IPS-15b (cell line): Measurements from ENCODE around the gene LYRM4.

ENCODE experiments used
- H3K27me3 ChIP-seq: one replicate; pipeline ENCODE4 v1.6.1; 2013; ENCODE audit warnings: low read length; ENCODE audit not compliant: control insufficient read depth, insufficient read depth
- H3K36me3 ChIP-seq: one replicate; pipeline ENCODE4 v1.6.1; 2013; ENCODE audit warnings: low read length; ENCODE audit not compliant: control insufficient read depth, insufficient read depth
- H3K4me1 ChIP-seq: one replicate; pipeline ENCODE4 v1.6.1; 2013; ENCODE audit warnings: mild to moderate bottlenecking, low read length; ENCODE audit not compliant: control insufficient read depth, insufficient read depth
- H3K4me3 ChIP-seq: one replicate; pipeline ENCODE4 v1.5.1; 2013; ENCODE audit warnings: low read depth, low read length
- H3K9ac ChIP-seq: one replicate; pipeline ENCODE4 v1.6.1; 2013; ENCODE audit warnings: low read depth, mild to moderate bottlenecking, low read length
- H3K9me3 ChIP-seq: one replicate; pipeline ENCODE4 v1.6.1; 2013; ENCODE audit warnings: mild to moderate bottlenecking, low read length; ENCODE audit not compliant: control insufficient read depth, insufficient read depth

LYRM4 gene

DNA sequence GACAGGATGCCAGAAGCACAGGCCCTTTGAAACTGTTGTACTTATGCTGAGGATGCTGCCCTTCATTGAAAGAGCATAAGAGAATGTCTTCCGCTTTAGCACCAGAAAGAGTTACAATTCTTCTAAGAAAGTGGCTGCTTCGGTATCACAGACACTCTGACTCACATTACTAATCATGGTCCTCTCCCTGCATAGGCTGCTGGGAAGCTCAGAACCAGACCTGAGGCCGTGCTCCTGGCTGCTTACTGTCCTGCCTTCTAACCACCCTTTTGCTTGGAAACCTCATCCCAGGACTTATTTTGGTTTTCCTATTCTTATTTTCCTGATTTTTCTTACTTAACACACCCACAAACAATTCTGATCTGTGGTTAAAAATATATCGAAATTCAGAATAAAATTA is 22.9 kb downstream of the LYRM4 start:
- peaks cover 15% of the 10 kb centered on the region for H3K4me1 ChIP-seq
- H3K36me3 ChIP-seq: no peaks in the 10 kb centered on the region
- no peak overlapping the region for H3K9ac ChIP-seq
- no peaks in the 10 kb centered on the region for H3K27me3 ChIP-seq
- no peaks in the 10 kb centered on the region for H3K9me3 ChIP-seq
- H3K4me3 ChIP-seq: no peak overlapping the region

DNA sequence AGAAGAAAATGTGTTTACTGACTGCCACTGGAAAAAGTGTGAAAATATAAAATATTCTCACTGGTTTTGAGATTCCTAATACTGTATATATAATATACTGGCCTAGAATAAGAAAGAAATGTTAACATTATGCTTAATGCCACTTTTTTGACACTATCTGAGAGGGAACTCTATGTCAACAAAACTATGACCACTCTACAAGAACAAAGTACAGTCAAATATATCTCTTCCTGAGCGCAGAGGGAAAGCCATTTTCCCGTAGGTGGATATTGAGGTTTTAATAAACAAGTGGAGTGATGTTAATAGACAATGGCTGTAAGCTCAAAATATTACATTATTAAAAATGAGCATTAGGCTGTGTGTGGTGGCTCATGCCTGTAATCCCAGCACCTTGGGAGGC is 24.9 kb downstream of the LYRM4 start:
- Histone ChIP-seq H3K9ac (no peak overlapping the region), H3K27me3 (no peaks in the 10 kb centered on the region), H3K36me3 (no peaks in the 10 kb centered on the region), H3K4me1 (peaks cover 11% of the 10 kb centered on the region), H3K9me3 (no peaks in the 10 kb centered on the region), H3K4me3 (no peak overlapping the region)

DNA sequence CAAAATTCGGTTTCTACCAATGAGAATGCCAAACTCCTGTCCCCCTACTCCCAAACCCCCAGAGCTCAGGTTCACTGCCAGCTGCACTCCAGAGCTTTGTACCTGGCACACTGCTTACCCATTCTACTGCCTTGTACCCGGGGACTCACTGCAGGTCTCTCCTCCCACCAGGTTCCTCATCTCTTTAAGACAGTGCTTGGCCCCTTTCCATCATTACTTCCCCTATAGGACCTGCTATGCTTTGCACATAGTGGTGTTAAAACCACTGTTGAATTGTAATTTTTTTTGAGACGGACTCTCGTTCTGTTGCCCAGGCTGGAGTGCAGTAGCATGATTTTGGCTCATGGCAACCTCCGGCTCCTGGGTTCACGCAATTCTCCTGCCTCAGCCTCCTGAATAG is 25.9 kb downstream of the LYRM4 start:
- Histone ChIP-seq H3K27me3 (no peaks in the 10 kb centered on the region), H3K36me3 (no peaks in the 10 kb centered on the region), H3K9me3 (no peaks in the 10 kb centered on the region), H3K4me3 (no peak overlapping the region), H3K9ac (no peak overlapping the region), H3K4me1 (peaks cover 8% of the 10 kb centered on the region)

DNA sequence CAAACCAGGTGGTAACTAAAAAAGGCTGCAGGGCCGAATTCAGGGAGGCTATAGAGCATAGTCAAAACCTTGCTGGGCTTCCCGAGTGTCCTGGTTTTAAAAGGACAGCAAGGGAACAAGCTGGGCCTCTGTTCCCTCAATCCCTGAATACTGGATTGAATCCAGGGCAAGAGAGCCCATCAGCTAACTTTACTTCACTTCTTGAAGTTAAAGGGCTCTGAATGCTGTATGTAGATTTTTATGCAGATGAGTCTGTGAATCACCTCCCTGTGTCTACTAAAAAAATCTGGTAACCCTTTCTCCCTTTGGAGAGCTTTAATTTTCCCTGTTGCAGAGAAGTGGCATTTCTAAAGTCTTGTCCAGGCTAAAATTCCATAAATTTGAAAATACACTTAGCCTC is 29.5 kb downstream of the LYRM4 start:
- Histone ChIP-seq H3K36me3 (no peaks in the 10 kb centered on the region), H3K9me3 (no peaks in the 10 kb centered on the region), H3K4me3 (no peak overlapping the region), H3K9ac (no peak overlapping the region), H3K27me3 (no peaks in the 10 kb centered on the region), H3K4me1 (peaks cover 6% of the 10 kb centered on the region)

DNA sequence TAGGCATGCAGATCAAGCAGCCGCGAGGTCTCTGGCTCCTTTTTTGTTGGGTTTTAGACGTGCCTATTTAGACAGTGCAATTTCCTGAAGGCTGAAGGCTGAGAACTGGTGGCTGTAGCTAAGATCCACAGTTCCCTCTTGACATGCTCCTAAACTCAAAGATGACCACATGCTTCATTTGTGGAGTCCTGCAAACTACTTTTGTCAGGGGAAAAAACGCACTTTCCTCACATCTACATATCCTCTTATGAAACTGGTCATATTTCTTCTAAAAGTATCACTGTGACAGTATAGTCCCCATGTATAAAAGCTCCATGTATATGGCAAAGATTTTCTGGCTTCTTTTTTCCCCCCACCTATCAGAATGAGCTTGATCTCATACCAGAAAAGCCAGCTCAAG is 30.7 kb downstream of the LYRM4 start:
- H3K36me3 ChIP-seq: no peaks in the 10 kb centered on the region
- H3K4me3 ChIP-seq: no peak overlapping the region
- no peak overlapping the region for H3K9ac ChIP-seq
- H3K4me1 ChIP-seq: peaks cover 6% of the 10 kb centered on the region
- H3K27me3 ChIP-seq: no peaks in the 10 kb centered on the region
- no peaks in the 10 kb centered on the region for H3K9me3 ChIP-seq

DNA sequence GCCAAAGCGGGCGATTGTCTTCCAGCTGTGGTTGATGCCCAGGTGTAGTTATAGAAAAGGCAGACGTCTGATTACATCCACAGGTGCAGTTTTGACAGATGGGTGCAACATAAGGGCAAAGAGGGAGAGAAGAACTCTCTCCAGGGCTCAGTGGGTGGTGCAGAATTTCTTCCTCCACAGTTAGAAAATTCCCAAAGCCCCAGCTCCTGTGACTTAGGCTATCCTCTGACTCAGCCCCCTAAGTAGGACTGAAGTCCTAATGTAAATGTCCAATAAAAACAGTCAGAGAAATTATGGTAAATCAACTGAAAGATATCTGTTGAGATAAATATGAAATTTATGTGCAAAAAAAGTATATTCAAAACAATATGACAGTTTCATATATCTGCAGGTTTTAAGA is 31.4 kb downstream of the LYRM4 start:
- Histone ChIP-seq H3K4me3 (no peak overlapping the region), H3K9me3 (no peaks in the 10 kb centered on the region), H3K27me3 (no peaks in the 10 kb centered on the region), H3K9ac (no peak overlapping the region), H3K36me3 (no peaks in the 10 kb centered on the region), H3K4me1 (peaks cover 6% of the 10 kb centered on the region)

DNA sequence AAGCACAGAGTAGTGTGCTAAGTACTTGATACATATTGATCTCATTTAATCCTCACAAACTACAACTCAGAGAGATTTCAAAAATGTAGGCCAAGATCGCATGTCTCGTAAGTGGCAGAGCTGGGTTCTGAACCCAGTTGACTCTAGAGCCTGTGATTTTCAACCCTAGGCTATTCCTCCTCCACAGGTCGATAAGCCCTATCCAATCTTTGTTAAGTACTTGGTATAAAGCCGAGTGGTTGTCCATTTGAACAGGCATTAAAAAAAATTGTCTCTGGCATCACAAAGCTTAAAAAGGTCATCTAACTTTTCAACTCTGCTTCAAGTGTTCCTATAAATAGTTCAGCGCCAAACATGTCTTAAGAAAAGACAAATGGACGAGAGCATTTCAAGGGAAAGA is 37.4 kb downstream of the LYRM4 start:
- no peaks in the 10 kb centered on the region for H3K27me3 ChIP-seq
- H3K9me3 ChIP-seq: no peaks in the 10 kb centered on the region
- H3K36me3 ChIP-seq: no peaks in the 10 kb centered on the region
- H3K9ac ChIP-seq: no peak overlapping the region
- H3K4me3 ChIP-seq: no peak overlapping the region
- H3K4me1 ChIP-seq: peaks cover 2% of the 10 kb centered on the region

DNA sequence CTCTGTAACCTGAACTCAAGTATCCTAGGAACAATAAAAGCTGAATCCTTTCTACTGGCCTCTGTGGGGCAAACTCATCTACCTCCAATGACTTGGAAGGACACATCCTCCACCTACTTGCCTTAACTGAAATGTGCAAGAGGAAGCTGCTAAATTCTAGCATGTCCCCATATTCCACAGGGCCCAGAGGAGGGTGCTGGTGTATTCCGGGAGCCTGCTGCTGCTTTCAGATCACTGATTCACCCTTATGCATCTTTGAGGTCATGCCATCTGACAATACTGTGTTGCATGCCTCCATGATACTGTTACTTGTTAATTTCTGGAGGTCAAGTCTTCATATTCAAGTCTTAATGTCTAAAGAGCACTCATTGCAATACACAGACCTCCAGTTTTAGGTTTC is 40.3 kb downstream of the LYRM4 start:
- H3K9ac ChIP-seq: no peak overlapping the region
- peaks cover 2% of the 10 kb centered on the region for H3K4me1 ChIP-seq
- no peaks in the 10 kb centered on the region for H3K36me3 ChIP-seq

DNA sequence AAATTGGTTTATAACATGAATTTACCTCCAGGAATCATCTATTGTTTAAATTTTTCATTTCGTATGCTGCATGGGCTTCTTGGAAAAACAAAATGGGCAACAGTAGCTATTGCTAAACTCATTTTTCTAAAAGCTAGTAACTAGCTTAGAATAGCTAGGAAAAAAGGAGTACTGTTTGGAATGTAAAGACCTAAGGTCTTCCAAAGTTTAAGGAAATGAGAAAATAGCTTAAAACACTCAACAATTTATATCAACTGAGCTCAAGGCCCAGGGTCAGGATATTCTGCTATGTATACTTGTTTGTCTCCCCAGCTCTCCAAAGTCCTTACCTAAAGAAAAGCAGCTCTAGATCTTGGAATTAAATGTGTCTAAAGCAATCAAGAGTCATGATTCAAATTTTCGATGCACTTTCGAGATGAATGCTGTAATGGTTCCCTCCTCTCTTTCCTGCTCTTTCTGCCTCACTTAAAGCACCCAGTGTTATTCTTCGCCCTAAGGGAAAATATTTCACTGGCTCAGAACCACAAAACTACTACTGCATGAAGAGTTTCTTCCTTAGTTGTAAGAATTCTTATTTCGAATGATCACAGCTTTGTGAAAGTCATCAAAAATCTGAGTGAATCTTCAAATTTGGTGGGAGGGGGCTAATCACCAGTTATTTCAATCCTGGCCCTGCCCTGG is 41.6 kb downstream of the LYRM4 start:
- no peak overlapping the region for H3K4me3 ChIP-seq
- no peaks in the 10 kb centered on the region for H3K36me3 ChIP-seq
- no peak overlapping the region for H3K9ac ChIP-seq
- no peaks in the 10 kb centered on the region for H3K9me3 ChIP-seq
- peaks cover 4% of the 10 kb centered on the region for H3K4me1 ChIP-seq
- H3K27me3 ChIP-seq: no peaks in the 10 kb centered on the region

More for the DNA sequence above, 40.3 kb downstream of the LYRM4 start:
- Histone ChIP-seq H3K9me3 (no peaks in the 10 kb centered on the region), H3K27me3 (no peaks in the 10 kb centered on the region), H3K4me3 (no peak overlapping the region)

DNA sequence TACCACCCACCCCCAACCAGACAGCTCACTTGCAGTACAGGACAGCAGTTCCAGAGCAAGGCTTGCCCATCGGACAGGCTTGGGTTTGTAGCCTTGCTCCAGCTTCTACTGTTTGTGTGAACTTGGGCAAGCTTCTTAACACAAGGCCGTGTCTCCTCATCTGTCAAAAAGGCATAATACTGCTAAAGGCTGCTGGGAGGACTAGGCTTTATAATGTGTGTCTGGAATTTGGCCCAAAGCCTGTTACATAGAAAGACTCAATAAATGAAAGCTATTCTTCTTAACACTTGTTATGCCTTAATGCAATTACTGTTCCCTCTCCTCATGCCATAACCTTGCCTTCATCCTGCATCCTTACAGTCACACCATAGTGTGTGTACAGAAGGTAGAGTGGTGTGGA is 43.4 kb downstream of the LYRM4 start:
- Histone ChIP-seq H3K4me3 (no peak overlapping the region), H3K9ac (no peak overlapping the region), H3K27me3 (no peaks in the 10 kb centered on the region), H3K9me3 (no peaks in the 10 kb centered on the region), H3K36me3 (peaks cover 3% of the 10 kb centered on the region), H3K4me1 (peaks cover 4% of the 10 kb centered on the region)

DNA sequence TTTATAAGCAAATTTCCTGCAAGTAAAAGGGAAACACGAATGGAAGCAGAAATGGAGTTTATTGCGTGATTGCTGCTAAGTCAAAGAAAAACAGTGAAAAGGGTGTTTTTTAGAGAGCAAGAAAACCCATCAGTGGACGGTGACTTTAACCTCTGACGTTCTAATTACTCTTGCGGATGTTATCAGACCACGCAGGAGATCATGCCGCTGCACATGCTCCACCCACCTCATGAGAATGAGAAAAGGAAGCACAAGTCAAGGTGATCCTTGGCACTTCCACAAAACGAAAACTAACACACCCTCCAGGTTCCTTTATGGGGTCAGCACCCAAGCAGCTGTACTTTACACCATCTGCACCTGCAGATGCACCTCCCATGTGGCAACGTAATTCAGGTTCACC is 45.0 kb downstream of the LYRM4 start:
- Histone ChIP-seq H3K4me3 (no peak overlapping the region), H3K27me3 (no peaks in the 10 kb centered on the region), H3K9ac (no peak overlapping the region), H3K36me3 (peaks cover 3% of the 10 kb centered on the region), H3K9me3 (no peaks in the 10 kb centered on the region), H3K4me1 (peaks cover 4% of the 10 kb centered on the region)

DNA sequence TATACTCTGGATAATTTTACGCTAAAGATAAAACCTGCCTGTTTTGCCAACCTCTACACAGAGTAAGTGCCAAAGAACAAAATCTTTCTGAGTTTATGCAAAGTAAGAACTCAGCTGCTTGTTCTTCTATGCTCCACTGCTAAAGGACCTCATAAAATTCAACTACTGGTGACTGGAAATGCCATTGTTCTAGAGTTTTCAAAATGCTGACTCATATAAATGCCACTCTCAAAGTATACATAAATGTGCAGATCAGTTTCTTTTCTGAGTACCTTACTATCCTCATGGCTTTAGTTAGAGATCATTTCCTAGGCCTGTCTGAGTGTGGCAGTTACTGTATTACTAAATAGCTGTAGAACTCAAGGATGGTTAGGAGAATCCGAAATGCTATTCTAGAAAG is 45.6 kb downstream of the LYRM4 start:
- Histone ChIP-seq H3K4me1 (peaks cover 4% of the 10 kb centered on the region), H3K4me3 (no peak overlapping the region), H3K9me3 (no peaks in the 10 kb centered on the region), H3K36me3 (peaks cover 3% of the 10 kb centered on the region), H3K9ac (no peak overlapping the region), H3K27me3 (no peaks in the 10 kb centered on the region)
